NCI-H345 treated with DMSO at 0.1 percent for 48 hours (cell line): ENCODE measurements around the gene NDUFAF5.

Experiments used
- DNase-seq: peaks from one replicate; lab custom pipeline; 2025; ENCODE audit not compliant: unreplicated experiment; lab: John Stamatoyannopoulos, UW

The NDUFAF5 gene

DNA sequence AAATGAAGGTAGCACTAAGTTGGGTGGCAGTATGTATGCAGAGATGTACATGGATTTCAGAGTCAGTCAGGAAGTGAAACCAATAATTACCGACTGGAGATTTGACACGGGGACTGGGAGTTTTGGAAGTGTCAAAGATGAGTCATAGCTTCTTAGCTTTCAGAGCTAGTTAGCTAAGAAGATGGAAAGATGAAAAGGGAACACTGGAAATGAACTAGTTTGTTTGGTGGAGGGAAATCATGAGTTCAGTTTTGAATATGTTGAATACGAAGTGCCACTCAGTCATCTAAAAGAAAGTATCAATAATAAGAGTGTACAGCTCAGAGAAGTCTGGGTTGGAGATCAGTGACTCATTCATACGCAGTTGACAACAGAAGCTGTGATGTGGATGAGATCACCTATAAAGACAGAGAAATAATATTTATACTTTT, 7.6 kb upstream of the NDUFAF5 start:
- DNase-seq: no peak

- no peak for DNase-seq
Measured at GRCh38 chr20:13778827-13779226, 6.0 kb upstream of the NDUFAF5 start.

GRCh38 chr20:13783528-13783927, 1.3 kb upstream of the NDUFAF5 start:
- no peak for DNase-seq

DNA sequence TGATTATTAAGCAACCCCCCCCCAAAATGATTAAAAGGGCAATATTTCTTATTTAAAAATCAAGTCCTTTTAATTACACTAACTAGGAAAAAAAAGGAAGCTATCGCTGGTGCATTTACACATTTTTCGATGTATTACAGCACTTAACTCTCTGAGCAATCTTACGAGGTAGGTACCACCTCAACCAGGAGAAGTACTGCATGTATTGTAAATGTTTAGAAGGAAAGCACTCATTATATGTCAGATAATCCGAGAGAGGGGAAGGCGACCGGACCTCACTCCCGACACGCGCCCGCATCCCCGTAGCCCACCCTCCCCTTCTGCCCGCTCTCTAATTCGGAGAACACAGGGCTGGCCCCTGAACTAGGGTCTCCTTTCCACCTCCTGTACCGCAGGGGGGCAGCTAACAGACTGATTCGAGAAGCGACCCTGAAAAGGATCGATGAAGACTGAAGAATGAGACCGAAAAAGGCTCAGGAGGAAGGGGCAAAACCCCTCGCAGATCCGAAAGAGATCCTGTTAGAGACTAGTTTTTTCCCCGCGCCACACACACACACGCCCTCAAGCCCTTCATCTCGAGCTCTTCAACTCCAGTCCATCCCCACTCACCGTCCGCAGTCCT, 446 bp upstream of the NDUFAF5 start:
- peak; percentile 45 for DNase-seq

- no peak for DNase-seq
Measured at GRCh38 chr20:13786143-13786828, 1.5 kb downstream of the NDUFAF5 start.

DNA sequence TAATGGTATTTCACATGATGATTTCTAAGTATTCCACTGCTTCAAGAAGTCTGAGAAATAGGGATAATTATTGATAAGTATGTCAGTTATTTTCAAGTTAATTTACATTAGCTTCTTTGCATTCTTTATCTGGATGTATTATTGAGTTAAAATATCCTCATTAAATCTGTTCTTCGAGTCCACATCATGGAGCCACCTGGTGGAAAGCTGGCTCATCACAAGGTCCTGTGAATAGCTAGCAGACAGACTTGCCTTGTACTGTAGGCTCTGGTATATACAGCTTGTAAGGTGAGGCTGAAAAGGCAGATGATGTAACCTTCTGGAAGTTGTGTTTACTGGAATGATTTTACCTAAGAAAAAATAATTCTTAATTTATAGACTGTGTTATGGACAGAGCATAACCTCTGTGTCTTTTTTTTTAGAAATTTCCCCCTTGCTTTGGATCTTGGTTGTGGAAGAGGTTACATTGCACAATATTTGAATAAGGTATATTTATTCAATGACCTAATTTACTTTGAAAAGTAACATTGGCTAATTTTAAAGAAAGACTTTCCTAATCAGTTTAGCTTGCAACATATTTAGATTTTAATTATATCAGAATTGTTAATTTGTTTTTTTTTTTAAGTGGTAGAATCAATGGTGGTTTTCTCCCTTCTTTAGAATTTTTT, 3.5 kb downstream of the NDUFAF5 start:
- peak; percentile 12 for DNase-seq

GRCh38 chr20:13790708-13791107, 5.9 kb downstream of the NDUFAF5 start:
- no peak for DNase-seq

DNA sequence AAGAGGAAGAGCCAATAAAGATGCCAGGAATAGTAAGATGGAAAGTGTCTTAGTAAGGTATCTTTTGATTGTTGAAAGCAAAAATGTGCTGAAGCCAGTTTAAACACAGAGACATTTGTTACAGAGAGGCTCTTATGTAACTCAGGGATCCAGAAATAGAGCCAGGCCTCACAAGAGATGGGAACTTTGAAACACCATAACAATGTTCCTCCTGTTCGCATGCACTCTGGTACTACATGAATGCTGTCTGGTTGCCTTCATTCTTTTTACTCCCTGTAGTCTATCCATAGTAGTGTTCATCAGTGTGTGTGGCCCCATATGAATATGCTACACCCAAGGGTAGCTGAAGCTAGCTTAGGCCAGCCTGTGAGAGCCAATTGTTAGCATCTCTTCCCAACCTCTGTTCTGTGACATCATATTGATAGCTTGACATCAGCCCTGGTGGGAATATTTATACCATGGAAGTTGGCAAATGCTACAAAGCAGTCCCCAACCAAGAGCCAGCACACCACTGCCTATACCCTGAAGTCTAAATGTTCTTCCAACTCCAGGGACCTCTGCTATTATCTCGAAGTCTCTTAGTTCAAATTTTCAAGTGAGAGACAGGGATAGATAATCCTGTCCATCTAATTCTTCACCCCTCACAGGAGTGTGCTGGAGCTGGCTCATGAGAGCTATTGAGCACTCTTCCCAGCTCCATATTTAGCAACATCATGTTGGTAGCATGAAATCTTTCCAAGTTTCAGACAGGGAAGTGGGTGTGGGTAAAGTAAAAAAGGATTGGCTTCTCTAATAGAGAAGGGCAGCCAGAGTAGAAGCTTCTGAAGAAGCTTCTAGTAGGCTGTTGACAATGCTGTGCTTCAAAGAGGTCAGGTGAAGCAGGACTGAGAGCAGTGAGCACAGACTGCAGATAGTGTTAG, 7.0 kb downstream of the NDUFAF5 start:
- DNase-seq: no peak

DNA sequence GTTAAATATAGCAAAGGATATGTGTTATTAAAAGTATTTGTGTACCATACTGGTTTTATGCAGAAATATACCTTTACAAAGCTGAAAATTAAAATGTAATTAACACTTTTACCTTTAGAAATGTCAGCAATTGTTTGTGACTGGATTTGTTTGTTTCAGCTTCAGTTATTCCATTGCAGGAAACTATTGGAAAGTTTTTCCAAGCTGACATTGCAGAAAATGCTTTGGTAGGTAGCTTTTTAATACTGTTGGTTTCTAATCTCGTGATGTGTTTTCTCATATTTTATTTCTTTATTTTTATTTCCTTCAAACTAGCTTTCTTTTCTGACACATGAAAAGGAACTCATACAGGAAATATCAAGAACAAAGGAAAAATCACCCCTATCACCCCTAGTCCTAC, 8.2 kb downstream of the NDUFAF5 start:
- no peak for DNase-seq

- DNase-seq: no peak
Measured at GRCh38 chr20:13794667-13795066, 9.8 kb downstream of the NDUFAF5 start.

DNA sequence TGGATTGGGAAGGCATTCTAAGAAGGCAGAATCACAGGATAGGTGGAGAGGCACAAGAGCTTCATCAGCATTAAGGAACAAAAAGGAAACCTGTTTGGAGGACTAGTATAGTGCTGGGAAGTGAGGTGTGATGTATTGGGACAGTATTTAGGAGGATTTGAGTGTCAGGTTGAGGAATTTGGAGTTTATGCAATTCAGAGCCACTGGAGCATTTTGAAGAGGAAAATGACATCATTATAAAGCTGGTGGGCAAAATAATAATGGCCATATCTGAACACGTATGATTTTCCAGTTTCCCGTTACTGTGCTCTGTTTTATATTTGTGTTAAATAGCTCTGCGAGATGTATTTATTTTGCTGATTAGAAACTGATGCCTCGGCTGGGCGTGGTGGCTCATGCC, 14.2 kb downstream of the NDUFAF5 start:
- no peak for DNase-seq

- no peak for DNase-seq
Measured at GRCh38 chr20:13799974-13800373, 15.1 kb downstream of the NDUFAF5 start.

- DNase-seq: peak; percentile 81
Measured at GRCh38 chr20:13800728-13801134, 15.9 kb downstream of the NDUFAF5 start.

GRCh38 chr20:13809373-13809772, 24.5 kb downstream of the NDUFAF5 start:
- DNase-seq: no peak

DNA sequence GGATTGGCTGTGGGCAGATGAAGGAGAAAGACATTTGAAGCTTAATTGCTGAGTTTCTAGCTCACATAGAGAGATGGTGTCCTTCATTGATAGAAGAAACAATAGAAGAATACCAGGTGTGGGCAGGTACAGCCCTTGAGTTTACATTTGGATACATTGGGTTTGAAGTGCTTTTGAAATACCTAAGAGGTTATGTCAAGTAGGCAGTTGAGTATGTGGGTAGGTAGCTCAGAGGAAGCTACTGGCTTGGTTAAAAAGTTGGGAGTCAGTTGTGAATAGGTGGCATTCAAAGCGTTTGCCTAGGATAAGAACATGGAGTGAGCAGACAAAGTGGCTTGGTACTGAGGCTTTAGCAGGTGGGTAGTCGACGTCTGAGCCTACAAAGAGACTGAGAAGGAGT, 25.0 kb downstream of the NDUFAF5 start:
- DNase-seq: no peak

- DNase-seq: no peak
Measured at GRCh38 chr20:13810446-13810845, 25.6 kb downstream of the NDUFAF5 start.

DNA sequence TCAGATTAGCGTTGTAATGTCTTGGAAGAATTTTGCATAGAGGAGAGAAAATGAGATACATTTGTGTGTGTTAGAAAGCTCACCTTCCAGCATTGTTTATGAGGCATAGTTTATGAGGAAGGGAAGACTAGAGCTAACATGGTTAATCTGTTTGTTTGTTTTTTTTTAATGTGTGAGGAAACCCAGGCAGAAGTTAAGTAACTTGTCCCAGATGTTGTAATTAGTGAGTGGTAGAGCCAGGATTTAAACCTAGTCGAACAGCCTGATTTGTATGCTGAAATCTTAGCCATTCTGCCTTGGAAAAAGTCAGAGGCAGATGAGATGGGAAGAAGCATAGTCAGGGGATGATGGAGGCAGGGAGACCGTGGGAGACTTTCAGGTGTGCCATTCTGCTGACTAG, 29.1 kb downstream of the NDUFAF5 start:
- DNase-seq: no peak

- no peak for DNase-seq
Measured at GRCh38 chr20:13814672-13815071, 29.8 kb downstream of the NDUFAF5 start.

GRCh38 chr20:13816757-13817156, 31.9 kb downstream of the NDUFAF5 start:
- DNase-seq: no peak

GRCh38 chr20:13817342-13817741, 32.5 kb downstream of the NDUFAF5 start:
- no peak for DNase-seq
